Tibial nerve (tissue), 4 donors: ENCODE measurements around the gene SLC8A3.

Source experiments
- EP300 ChIP-seq, 2 donors: sonication (generic); formaldehyde crosslinking; IDR thresholded peaks; one replicate each; pipeline ENCODE4 v1.6.1; 2017; ENCODE audit warnings: antibody characterized with exemption in 2 of 2, mild to moderate bottlenecking in 1 of 2
- TF ChIP-seq, protein P1 (sequence below), 5 experiments: fragments of 200-600 bp in 3 of 5; fragments of 450-650 bp in 2 of 5; sonication (generic) in 3 of 5; IDR thresholded peaks; one replicate each; pipeline ENCODE4 v1.5.1; 2016 to 2019; ENCODE audit warnings: antibody characterized with exemption in 5 of 5, mild to moderate bottlenecking in 3 of 5, moderate library complexity in 2 of 5

DNA sequence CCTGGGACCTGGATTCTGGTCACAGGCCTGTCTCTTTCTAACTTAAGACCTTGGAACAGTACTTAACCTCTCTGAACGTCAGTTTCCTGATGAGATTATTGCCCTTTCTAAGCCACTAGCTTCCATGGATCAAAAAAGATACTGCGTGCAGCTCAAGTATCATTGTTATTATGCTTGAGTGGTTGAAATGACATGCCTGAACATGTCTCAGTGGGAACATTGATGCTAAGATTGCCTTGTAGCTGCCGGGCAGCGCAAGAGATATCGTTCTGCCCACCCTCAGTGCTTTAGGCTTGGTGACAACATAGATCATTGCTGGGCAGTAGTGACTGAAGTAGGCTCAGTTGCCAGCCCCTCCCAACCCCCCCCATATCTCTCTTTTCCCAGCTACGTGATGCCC lies 177.7 kb downstream of the SLC8A3 start:
- no peak for TF ChIP-seq EP300 (IDR thresholded peaks at IDR 0.05)
- TF ChIP-seq, protein P1, sequence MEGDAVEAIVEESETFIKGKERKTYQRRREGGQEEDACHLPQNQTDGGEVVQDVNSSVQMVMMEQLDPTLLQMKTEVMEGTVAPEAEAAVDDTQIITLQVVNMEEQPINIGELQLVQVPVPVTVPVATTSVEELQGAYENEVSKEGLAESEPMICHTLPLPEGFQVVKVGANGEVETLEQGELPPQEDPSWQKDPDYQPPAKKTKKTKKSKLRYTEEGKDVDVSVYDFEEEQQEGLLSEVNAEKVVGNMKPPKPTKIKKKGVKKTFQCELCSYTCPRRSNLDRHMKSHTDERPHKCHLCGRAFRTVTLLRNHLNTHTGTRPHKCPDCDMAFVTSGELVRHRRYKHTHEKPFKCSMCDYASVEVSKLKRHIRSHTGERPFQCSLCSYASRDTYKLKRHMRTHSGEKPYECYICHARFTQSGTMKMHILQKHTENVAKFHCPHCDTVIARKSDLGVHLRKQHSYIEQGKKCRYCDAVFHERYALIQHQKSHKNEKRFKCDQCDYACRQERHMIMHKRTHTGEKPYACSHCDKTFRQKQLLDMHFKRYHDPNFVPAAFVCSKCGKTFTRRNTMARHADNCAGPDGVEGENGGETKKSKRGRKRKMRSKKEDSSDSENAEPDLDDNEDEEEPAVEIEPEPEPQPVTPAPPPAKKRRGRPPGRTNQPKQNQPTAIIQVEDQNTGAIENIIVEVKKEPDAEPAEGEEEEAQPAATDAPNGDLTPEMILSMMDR (IDR thresholded peaks at IDR 0.05), result no peak
